H1 (cell line): Measurements from ENCODE around the gene CACUL1. TPM values are rescaled to one million over a fixed set of nuclear protein-coding genes. Genes with fewer than 3 reads are reported as not detected.

Source experiments
- CTCF ChIA-PET: fragments of 300-600 bp; sonication (Branson Sonifier 250); formaldehyde crosslinking; loops from one replicate; lab custom pipeline; 2021; ENCODE audit not compliant: partially characterized antibody; lab: Charles Lee
- POLR2A ChIA-PET: fragments of 300-600 bp; sonication (Branson Sonifier 250); formaldehyde crosslinking; loops from one replicate; lab custom pipeline; 2021; ENCODE audit warnings: inconsistent platforms; ENCODE audit not compliant: partially characterized antibody; lab: Charles Lee
- DNase-seq, 2 experiments: peaks; one replicate each; pipeline versions ENCODE4 v3.0.0 to v3.0.0-alpha.2; 2010 to 2022; ENCODE audit warnings: low spot score in 2 of 2, low read depth in 1 of 2, mixed read lengths in 1 of 2
- FAIRE-seq: peaks from 2 replicates; lab custom pipeline; 2011; peaks lifted over from hg19 to GRCh38; lab: Jason Lieb, UNC
- H2AFZ ChIP-seq: 2 replicates; pipeline ENCODE4 v1.8.1; 2012; ENCODE audit warnings: low read length, inconsistent platforms
- H2AK5ac ChIP-seq: 2 replicates; pipeline ENCODE4 v1.6.1; 2013; ENCODE audit warnings: low read depth, low read length
- H2BK120ac ChIP-seq: replicated peaks from 2 replicates; pipeline ENCODE3; 2013; ENCODE audit warnings: low read depth, low read length, inconsistent platforms
- H2BK12ac ChIP-seq: 2 replicates; pipeline ENCODE4 v1.6.1; 2013; ENCODE audit warnings: low read depth, low read length
- H2BK15ac ChIP-seq: 2 replicates; pipeline ENCODE4 v1.6.1; 2013; ENCODE audit warnings: low read length
- H2BK20ac ChIP-seq: 2 replicates; pipeline ENCODE4 v1.6.1; 2013; ENCODE audit warnings: low read length
- H2BK5ac ChIP-seq: 2 replicates; pipeline ENCODE4 v1.6.1; 2013; ENCODE audit warnings: low read depth, low read length
- H3K14ac ChIP-seq: 2 replicates; pipeline ENCODE4 v1.6.1; 2013; ENCODE audit warnings: inconsistent platforms; ENCODE audit not compliant: insufficient read length
- H3K18ac ChIP-seq: 2 replicates; pipeline ENCODE4 v1.6.1; 2013; ENCODE audit warnings: low read length; ENCODE audit errors: extremely low read depth
- H3K23ac ChIP-seq: 2 replicates; pipeline ENCODE4 v1.6.1; 2013; ENCODE audit warnings: inconsistent platforms; ENCODE audit not compliant: insufficient read length
- H3K23me2 ChIP-seq: 2 replicates; pipeline ENCODE4 v1.6.1; 2013; ENCODE audit warnings: low read depth, low read length
- H3K27ac ChIP-seq: 2 replicates; pipeline ENCODE4 v1.6.1; 2011; ENCODE audit warnings: low read depth, low read length, inconsistent platforms
- H3K27me3 ChIP-seq, 4 experiments: replicated peaks in 1 of 4; 1 replicate in 1 of 4; 2 replicates in 3 of 4; pipeline versions ENCODE4 v1.6.1 to v1.8.1; 2011 to 2013; ENCODE audit warnings: low read length in 3 of 4, mild to moderate bottlenecking in 3 of 4, inconsistent platforms in 2 of 4, mixed read lengths in 2 of 4, moderate library complexity in 1 of 4; ENCODE audit not compliant: control insufficient read depth in 3 of 4, insufficient read depth in 3 of 4; ENCODE audit errors: extremely low read depth in 1 of 4
- H3K36me3 ChIP-seq, 4 experiments: 2 replicates each; pipeline versions ENCODE4 v1.6.1 to v1.8.1; 2011 to 2013; ENCODE audit warnings: mild to moderate bottlenecking in 4 of 4, low read length in 3 of 4, moderate library complexity in 2 of 4, control low read depth in 1 of 4, inconsistent platforms in 1 of 4; ENCODE audit not compliant: insufficient read depth in 4 of 4, control insufficient read depth in 2 of 4
- H3K4ac ChIP-seq: replicated peaks from 2 replicates; pipeline ENCODE3; 2013; ENCODE audit warnings: low read length, low read depth, mixed read lengths, inconsistent platforms; ENCODE audit not compliant: insufficient read length
- H3K4me1 ChIP-seq, 4 experiments: replicated peaks in 1 of 4; 1 replicate in 1 of 4; 2 replicates in 3 of 4; pipeline versions ENCODE4 v1.6.1 to v1.8.1; 2011 to 2013; ENCODE audit warnings: low read length in 3 of 4, inconsistent platforms in 2 of 4, mixed read lengths in 1 of 4; ENCODE audit not compliant: insufficient read depth in 4 of 4, control insufficient read depth in 3 of 4
- H3K4me2 ChIP-seq, 2 experiments: 2 replicates each; pipeline versions ENCODE4 v1.6.1 to v1.8.1; 2011 to 2013; ENCODE audit warnings: low read depth in 2 of 2, low read length in 2 of 2, control low read depth in 1 of 2, inconsistent platforms in 1 of 2, mild to moderate bottlenecking in 1 of 2; ENCODE audit not compliant: insufficient read depth in 1 of 2
- H3K4me3 ChIP-seq, 4 experiments: fragments of 200-600, 300-600 bp in 1 of 4; sonication (generic), shearing (Covaris generic), sonication (Bioruptor Twin) in 1 of 4; 2 replicates each; pipeline versions ENCODE4 v1.5.1 to v1.8.1; 2011 to 2016; ENCODE audit warnings: low read length in 4 of 4, low read depth in 3 of 4, control low read depth in 2 of 4, inconsistent platforms in 2 of 4, mild to moderate bottlenecking in 2 of 4, mixed read lengths in 1 of 4, moderate library complexity in 1 of 4; ENCODE audit not compliant: insufficient read depth in 2 of 4; ENCODE audit errors: extremely low read depth in 1 of 4
- H3K56ac ChIP-seq: replicated peaks from 2 replicates; pipeline ENCODE3; 2013; ENCODE audit warnings: low read depth, mild to moderate bottlenecking, mixed read lengths, low read length, inconsistent platforms; ENCODE audit not compliant: insufficient read length
- H3K79me1 ChIP-seq: 2 replicates; pipeline ENCODE4 v1.6.1; 2013; ENCODE audit warnings: low read depth, low read length, control low read depth
- H3K79me2 ChIP-seq, 2 experiments: 2 replicates each; pipeline versions ENCODE4 v1.6.1 to v1.8.1; 2012 to 2013; ENCODE audit warnings: low read length in 2 of 2, mild to moderate bottlenecking in 2 of 2, inconsistent platforms in 1 of 2; ENCODE audit not compliant: insufficient read depth in 2 of 2, control insufficient read depth in 1 of 2
- H3K9ac ChIP-seq, 4 experiments: replicated peaks in 1 of 4; 1 replicate in 1 of 4; 2 replicates in 3 of 4; pipeline versions ENCODE4 v1.6.1 to v1.8.1; 2011 to 2013; ENCODE audit warnings: low read depth in 3 of 4, low read length in 3 of 4, control low read depth in 2 of 4, mild to moderate bottlenecking in 2 of 4, moderate library complexity in 2 of 4, inconsistent platforms in 1 of 4; ENCODE audit errors: extremely low read depth in 1 of 4
- H3K9me3 ChIP-seq, 2 experiments: 2 replicates each; pipeline versions ENCODE4 v1.6.1 to v1.8.1; 2012 to 2013; ENCODE audit warnings: mild to moderate bottlenecking in 2 of 2, moderate library complexity in 2 of 2, control low read depth in 1 of 2, inconsistent platforms in 1 of 2, low read depth in 1 of 2, low read length in 1 of 2, mixed read lengths in 1 of 2; ENCODE audit not compliant: insufficient read depth in 2 of 2
- H4K20me1 ChIP-seq, 2 experiments: replicated peaks in 1 of 2; 2 replicates each; pipeline versions ENCODE3 to v1.8.1; 2011 to 2013; ENCODE audit warnings: inconsistent platforms in 2 of 2, low read length in 2 of 2, mild to moderate bottlenecking in 1 of 2; ENCODE audit not compliant: insufficient read depth in 2 of 2, control insufficient read depth in 1 of 2
- H4K5ac ChIP-seq: 2 replicates; pipeline ENCODE4 v1.6.1; 2013; ENCODE audit warnings: low read length, low read depth, mixed read lengths, inconsistent platforms; ENCODE audit not compliant: insufficient read length
- H4K8ac ChIP-seq: 2 replicates; pipeline ENCODE4 v1.8.0; 2013; ENCODE audit warnings: mild to moderate bottlenecking, moderate library complexity, low read length, inconsistent platforms; ENCODE audit not compliant: insufficient read depth; ENCODE audit errors: extremely low read depth
- H4K91ac ChIP-seq: replicated peaks from 2 replicates; pipeline ENCODE3; 2013; ENCODE audit warnings: low read length, mixed read lengths, inconsistent platforms; ENCODE audit not compliant: insufficient read length
- CEBPB ChIP-seq: IDR thresholded peaks from 2 replicates; pipeline ENCODE4 v1.6.1; 2012; ENCODE audit warnings: low read depth, low read length
- FOSL1 ChIP-seq: IDR thresholded peaks from 2 replicates; pipeline ENCODE4 v1.6.1; 2011; ENCODE audit warnings: mild to moderate bottlenecking, low read depth, low read length, moderate library complexity; ENCODE audit not compliant: insufficient read depth
- POLR2AphosphoS5 ChIP-seq: IDR thresholded peaks from 2 replicates; pipeline ENCODE4 v1.6.1; 2011; ENCODE audit warnings: low read depth, low read length
- RAD21 ChIP-seq, 2 experiments: IDR thresholded peaks in 1 of 2; conservative IDR thresholded peaks in 1 of 2; 2 replicates each; pipeline ENCODE4 v1.6.1; 2011; ENCODE audit warnings: low read depth in 2 of 2, low read length in 2 of 2, improper control_type of control experiment in 1 of 2, inconsistent platforms in 1 of 2, mild to moderate bottlenecking in 1 of 2, moderate library complexity in 1 of 2
- SP1 ChIP-seq: IDR thresholded peaks from 2 replicates; pipeline ENCODE4 v1.6.1; 2011; ENCODE audit warnings: low read depth, low read length
- WGBS, 2 experiments: shearing (Covaris generic) in 1 of 2; methylation state at CpG; one replicate each; pipeline versions ENCODE4 v1.1.6 to v1.1.7; 2013 to 2015; ENCODE audit warnings: low lambda C conversion rate in 2 of 2, mixed read lengths in 2 of 2, inconsistent platforms in 1 of 2, low coverage in 1 of 2, missing lambda C conversion rate in 1 of 2; ENCODE audit not compliant: insufficient replicate concordance in 2 of 2, insufficient coverage in 1 of 2, insufficient read length in 1 of 2; ENCODE audit errors: extremely low coverage in 1 of 2, missing lambda C conversion rate in 1 of 2; 5-methylcytosine and 5-hydroxymethylcytosine counted together
- polyA plus RNA-seq, 7 experiments: library from polyadenylated mRNA; depleted of rRNA in 3 of 7; stranded (reverse) in 5 of 7; unstranded in 2 of 7; fragments of >200 nt in 5 of 7; fragments of 200-250 nt in 2 of 7; gene quantifications; 1 replicate in 5 of 7; 2 replicates in 1 of 7; 4 replicates in 1 of 7; pipeline versions ENCODE4 v1.2.1 to v1.2.3, GENCODE V29; 2011 to 2013; ENCODE audit warnings: missing spikeins in 2 of 7, mixed read lengths in 2 of 7
- total RNA-seq: library from RNA; stranded (reverse); fragmentation: NEBNext Ultra II Directional; extraction: Animal tissue kit (Norgen Biotek cat#: 25700); gene quantifications from 2 replicates; pipeline ENCODE4 v1.2.1, GENCODE V29; 2021
- TF ChIP-seq, protein P1 (sequence below): IDR thresholded peaks from 2 replicates; pipeline ENCODE4 v1.6.1; 2012; ENCODE audit warnings: low read length, inconsistent platforms

The CACUL1 gene
- total and polyA plus RNA-seq, 2 of the 8 experiments (the other 6 are each of a cell fraction or from before 2014, with no cell fraction given), result 6.5 to 34.2 TPM

DNA sequence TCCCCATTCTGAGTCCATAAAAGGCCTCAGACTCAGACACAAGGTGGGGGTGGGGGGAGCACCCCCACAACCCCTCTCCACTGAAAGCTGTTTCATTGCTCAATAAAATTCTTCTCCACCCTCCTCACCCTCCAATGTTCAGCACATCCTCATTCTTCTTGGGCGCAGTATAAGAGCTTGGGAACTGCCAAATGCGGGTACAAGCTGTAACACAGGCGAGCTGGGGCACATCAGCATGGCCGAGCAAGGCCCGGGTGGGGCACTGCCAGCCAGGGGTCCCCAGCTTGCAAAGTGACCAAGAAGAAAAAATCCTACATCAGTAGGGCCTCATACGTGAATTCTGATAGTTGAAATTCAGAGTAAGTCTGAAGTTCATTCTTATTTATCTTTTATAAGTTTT is 50.1 kb downstream of the CACUL1 start:
- Histone ChIP-seq H2BK120ac (no peak overlapping the region), H3K9ac (no peak overlapping the region), H3K4me1 (peaks cover 0 to 13% (median 4%) of the 10 kb centered on the region in 4 experiments; a peak in 4 of 7 replicates), H3K79me1 (no peaks in the 10 kb centered on the region), H3K27me3 (no peaks in the 10 kb centered on the region), H2AK5ac (no peak overlapping the region), H3K4ac (no peak overlapping the region), H2BK12ac (no peak overlapping the region), H3K14ac (no peak overlapping the region), H2BK5ac (no peak overlapping the region), H3K36me3 (peaks cover 0 to 12% (median 0%) of the 10 kb centered on the region in 4 experiments; a peak in 1 of 8 replicates), H2AFZ (no peak overlapping the region), H4K5ac (no peak overlapping the region), H3K56ac (no peak overlapping the region), H3K79me2 (peaks cover 0 to 12% of the 10 kb centered on the region in 2 experiments; a peak in 2 of 4 replicates), H3K4me2 (no peak overlapping the region), H3K23me2 (no peaks in the 10 kb centered on the region), H3K23ac (no peak overlapping the region), H4K91ac (no peak overlapping the region), H4K8ac (no peak overlapping the region), H2BK20ac (no peak overlapping the region), H4K20me1 (peaks cover 0 to 1% of the 10 kb centered on the region in 2 experiments), H3K18ac (no peak overlapping the region), H3K4me3 (no peak overlapping the region), H2BK15ac (no peak overlapping the region), H3K27ac (no peak overlapping the region), H3K9me3 (no peaks in the 10 kb centered on the region)
- DNase-seq, result no peak
- ChIA-PET POLR2A (interaction anchor here (1.1 to 1.7 kb wide), 2 partner anchors 9 to 16 kb away, joined by 3 to 4 read pairs; no protein-coding TSS in a partner anchor), CTCF (interaction anchor here (0.6 to 4.0 kb wide), 7 partner anchors 8 to 674 kb away, joined by 3 to 30 read pairs (median 4); no protein-coding TSS in a partner anchor)
- 94% methylated on average over 6 of the region's 6 CpGs; no CpG with 5 or more reads in 1 of the 2 experiments for WGBS, 2 experiments
- FAIRE-seq, result no peak
- TF ChIP-seq FOSL1 (no peak), POLR2AphosphoS5 (no peak), RAD21 (IDR thresholded peaks at IDR 0.05 in 1 of 2, conservative IDR thresholded peaks at IDR 0.05 in 1 of 2; ENCODE audit: low read depth in 2 of 2, low read length in 2 of 2) (no peak), CEBPB (no peak), SP1 (no peak)
- TF ChIP-seq, protein P1, sequence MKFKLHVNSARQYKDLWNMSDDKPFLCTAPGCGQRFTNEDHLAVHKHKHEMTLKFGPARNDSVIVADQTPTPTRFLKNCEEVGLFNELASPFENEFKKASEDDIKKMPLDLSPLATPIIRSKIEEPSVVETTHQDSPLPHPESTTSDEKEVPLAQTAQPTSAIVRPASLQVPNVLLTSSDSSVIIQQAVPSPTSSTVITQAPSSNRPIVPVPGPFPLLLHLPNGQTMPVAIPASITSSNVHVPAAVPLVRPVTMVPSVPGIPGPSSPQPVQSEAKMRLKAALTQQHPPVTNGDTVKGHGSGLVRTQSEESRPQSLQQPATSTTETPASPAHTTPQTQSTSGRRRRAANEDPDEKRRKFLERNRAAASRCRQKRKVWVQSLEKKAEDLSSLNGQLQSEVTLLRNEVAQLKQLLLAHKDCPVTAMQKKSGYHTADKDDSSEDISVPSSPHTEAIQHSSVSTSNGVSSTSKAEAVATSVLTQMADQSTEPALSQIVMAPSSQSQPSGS, result no peak
